Mucosa of rectum (tissue), 2 donors: Measurements from ENCODE around the gene STKLD1.

Experiments used
- H3K27ac ChIP-seq, 2 donors: one replicate each; pipeline ENCODE4 v1.7.0; 2013; ENCODE audit warnings: inconsistent platforms in 2 of 2, low read depth in 2 of 2, low read length in 2 of 2
- H3K27me3 ChIP-seq, 2 donors: one replicate each; pipeline ENCODE4 v1.7.0; 2013; ENCODE audit warnings: low read length in 2 of 2; ENCODE audit not compliant: control insufficient read depth in 2 of 2, insufficient read depth in 2 of 2
- H3K36me3 ChIP-seq, 2 donors: one replicate each; pipeline ENCODE4 v1.7.0; 2013; ENCODE audit warnings: low read length in 2 of 2; ENCODE audit not compliant: control insufficient read depth in 2 of 2, insufficient read depth in 2 of 2
- H3K4me1 ChIP-seq, 2 donors: one replicate each; pipeline ENCODE4 v1.7.0; 2013; ENCODE audit warnings: low read length in 2 of 2, mild to moderate bottlenecking in 1 of 2; ENCODE audit not compliant: control insufficient read depth in 2 of 2, insufficient read depth in 2 of 2
- H3K4me3 ChIP-seq, 2 donors: one replicate each; pipeline ENCODE4 v1.7.0; 2013; ENCODE audit warnings: low read length in 2 of 2
- H3K9ac ChIP-seq, 2 donors: one replicate each; pipeline ENCODE4 v1.7.0; 2013; ENCODE audit warnings: low read length in 2 of 2, low read depth in 1 of 2, mild to moderate bottlenecking in 1 of 2
- H3K9me3 ChIP-seq, 2 donors: one replicate each; pipeline ENCODE4 v1.7.0; 2013; ENCODE audit warnings: low read length in 2 of 2; ENCODE audit not compliant: control insufficient read depth in 2 of 2
- donor health status: healthy.
- donor health status: Normal muscosa, but diverticular disease.

Gene STKLD1

DNA sequence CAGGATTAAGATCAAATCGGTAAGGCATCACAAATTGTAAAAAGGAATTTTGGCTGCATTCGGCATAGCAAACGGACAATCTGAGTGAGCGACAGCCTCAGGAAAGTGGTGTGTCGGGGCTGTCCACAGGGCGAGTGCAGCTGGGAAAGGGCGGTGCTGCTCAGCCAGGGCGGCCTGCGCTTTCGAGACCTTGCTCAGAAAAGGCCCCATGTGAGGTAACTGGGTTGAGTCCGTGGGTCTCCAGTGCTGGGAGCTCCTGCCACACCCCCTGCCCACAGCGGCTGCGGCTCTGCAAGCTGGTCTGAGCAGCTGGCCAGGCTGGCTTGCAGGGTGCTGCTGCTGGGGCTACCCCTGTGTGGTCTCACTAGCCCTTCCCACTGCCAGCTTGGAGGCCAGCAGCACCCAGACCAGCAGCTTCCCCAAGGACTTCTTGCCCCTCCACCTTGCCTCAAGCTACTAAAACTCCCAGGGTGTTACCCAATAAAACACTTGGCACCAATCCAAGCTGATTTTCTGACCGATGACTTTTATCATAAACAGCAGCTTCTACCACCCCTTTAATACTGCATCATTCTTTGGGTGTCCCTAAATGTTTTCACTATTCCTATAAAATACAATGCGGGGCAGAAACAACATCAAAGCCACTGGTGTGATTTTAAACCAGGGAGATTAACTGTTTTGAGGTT, 13.7 kb upstream of the STKLD1 start:
- peaks cover 8% of the 10 kb centered on the region in 2 donors for H3K4me1 ChIP-seq
- no peak overlapping the region for H3K27ac ChIP-seq
- H3K9ac ChIP-seq, result no peak overlapping the region
- peaks cover 75 to 76% of the 10 kb centered on the region in 2 donors for H3K36me3 ChIP-seq
- no peak overlapping the region for H3K4me3 ChIP-seq
- H3K9me3 ChIP-seq, result no peaks in the 10 kb centered on the region
- no peaks in the 10 kb centered on the region for H3K27me3 ChIP-seq

DNA sequence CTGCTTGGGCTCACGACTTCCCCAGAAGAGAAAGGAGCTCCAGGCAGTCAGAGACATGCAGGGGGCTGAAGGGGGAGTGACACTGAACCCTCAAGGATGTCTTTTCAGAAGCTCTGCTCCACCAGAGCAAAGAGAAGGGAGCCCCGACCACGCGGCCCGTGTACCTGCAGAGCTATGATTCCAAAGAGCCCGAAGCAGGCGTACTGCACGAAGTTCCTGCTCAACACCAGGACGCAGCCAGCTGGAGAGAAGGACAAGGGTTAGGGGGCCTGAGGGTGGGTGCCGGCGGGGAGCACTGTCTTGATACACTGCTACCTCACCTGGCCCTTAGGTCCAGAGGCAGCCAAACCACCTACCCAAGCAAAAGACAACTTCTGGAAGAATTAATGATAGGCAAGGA, 9.7 kb upstream of the STKLD1 start:
- H3K36me3 ChIP-seq, result peaks cover 66 to 80% of the 10 kb centered on the region in 2 donors

DNA sequence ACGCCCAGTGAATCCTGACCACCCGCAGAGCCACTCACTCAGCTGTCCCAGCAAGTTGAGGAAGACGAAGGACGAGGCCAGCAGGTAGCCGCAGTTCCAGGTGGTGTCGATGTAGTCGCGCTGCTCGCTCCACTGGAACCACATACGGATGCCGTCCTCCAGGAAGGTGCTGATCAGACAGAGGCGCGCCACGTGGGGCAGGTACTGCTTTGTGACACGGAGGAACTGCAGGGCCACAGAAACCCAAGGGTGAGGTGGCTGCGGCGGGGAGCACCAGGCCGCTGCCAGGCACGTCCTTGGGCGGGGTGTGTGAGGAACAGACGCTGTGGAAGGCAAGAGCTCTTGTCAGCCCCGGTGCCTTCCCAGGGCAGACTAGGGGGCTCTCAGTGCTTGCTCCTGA, 8.9 kb upstream of the STKLD1 start:
- Histone ChIP-seq H3K27me3 (no peaks in the 10 kb centered on the region), H3K36me3 (peaks cover 58 to 79% of the 10 kb centered on the region in 2 donors), H3K27ac (no peak overlapping the region), H3K4me1 (peaks cover 38 to 43% of the 10 kb centered on the region in 2 donors), H3K9me3 (no peaks in the 10 kb centered on the region), H3K9ac (no peak overlapping the region), H3K4me3 (no peak overlapping the region)

More for the DNA sequence above, 9.7 kb upstream of the STKLD1 start:
- H3K27me3 ChIP-seq, result no peaks in the 10 kb centered on the region
- no peaks in the 10 kb centered on the region for H3K9me3 ChIP-seq
- H3K27ac ChIP-seq, result no peak overlapping the region
- H3K4me3 ChIP-seq, result no peak overlapping the region
- H3K9ac ChIP-seq, result no peak overlapping the region
- H3K4me1 ChIP-seq, result peaks cover 31 to 36% of the 10 kb centered on the region in 2 donors

DNA sequence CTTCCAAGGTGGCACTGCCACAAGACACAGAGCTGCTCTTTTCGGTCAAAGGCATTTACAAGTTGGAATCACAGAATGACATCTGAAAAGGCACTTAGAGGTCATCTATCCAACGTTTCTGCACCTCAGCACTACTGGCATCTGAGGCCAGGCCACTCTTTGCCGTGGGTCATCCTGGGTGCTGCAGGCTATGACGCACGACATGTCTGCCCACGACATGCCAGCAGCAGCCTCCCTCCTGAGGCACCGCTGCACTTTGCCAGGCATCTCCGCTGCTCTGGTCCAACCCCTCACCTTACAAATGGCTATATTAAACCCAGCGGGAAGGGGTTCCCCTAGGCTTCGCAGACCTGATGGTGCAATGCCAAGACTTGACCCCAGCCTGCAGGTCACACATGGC, 8.4 kb upstream of the STKLD1 start:
- Histone ChIP-seq H3K4me1 (peaks cover 41 to 48% of the 10 kb centered on the region in 2 donors), H3K36me3 (peaks cover 54 to 79% of the 10 kb centered on the region in 2 donors), H3K9ac (peak overlapping the region in 1 of 2 donors; percentile 36), H3K27ac (peak overlapping the region in 1 of 2 donors; percentile 52), H3K4me3 (peak overlapping the region; percentile 14 to 23), H3K9me3 (no peaks in the 10 kb centered on the region), H3K27me3 (no peaks in the 10 kb centered on the region)

DNA sequence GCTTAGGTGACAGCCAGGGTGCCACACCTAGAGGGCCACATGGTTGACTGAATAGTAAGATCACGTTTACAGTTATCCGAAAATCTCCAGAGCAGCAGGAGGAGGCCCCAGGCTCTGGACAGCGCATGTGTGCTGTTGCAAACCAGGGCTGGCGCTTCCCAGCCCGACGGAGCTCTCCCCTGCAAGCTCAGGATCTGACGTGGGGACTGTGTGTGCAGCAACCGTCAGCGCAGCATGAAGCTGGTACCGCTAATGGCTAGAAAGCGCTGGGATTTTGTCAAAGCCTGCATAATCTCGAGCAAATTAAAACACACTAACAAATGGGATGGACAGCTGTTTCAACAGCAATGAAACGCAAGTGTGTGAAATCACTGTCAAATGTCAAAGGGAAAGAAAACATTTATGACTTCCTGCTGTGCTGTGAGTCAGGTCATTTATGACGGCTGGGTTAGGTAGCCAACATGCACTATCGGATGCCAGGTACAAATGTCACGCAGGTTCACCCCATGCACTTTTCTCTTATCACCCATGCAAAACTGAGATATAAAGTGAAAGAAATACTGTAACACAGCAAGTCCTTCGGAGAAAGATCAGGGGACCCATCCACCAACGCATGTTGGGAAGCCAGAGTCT, 7.8 kb upstream of the STKLD1 start:
- H3K9ac ChIP-seq, result peak overlapping the region in 1 of 2 donors; percentile 36
- H3K27ac ChIP-seq, result peak overlapping the region; percentile 46 to 52
- H3K4me1 ChIP-seq, result peaks cover 42 to 50% of the 10 kb centered on the region in 2 donors
- peaks cover 50 to 77% of the 10 kb centered on the region in 2 donors for H3K36me3 ChIP-seq
- H3K27me3 ChIP-seq, result no peaks in the 10 kb centered on the region
- H3K9me3 ChIP-seq, result no peaks in the 10 kb centered on the region
- H3K4me3 ChIP-seq, result peak overlapping the region; percentile 14 to 45

DNA sequence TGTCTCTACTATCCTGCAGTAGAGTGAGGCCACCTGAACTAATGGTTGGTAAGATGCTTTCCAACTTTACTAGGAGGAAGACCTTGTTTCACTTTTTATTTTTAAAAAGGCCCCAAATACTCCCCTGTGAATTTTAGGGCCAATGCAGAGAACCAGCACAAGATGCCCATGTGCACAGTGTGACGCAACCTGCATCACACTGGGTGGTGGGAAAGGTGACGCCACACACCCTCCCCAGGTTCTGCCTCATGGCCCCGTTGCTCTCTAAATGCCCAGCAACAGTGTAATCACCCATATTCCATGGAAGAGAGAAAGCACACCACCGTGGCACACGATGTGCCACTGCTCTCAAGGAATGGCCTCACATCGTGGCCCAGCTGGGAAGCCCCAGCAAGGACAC, 6.7 kb upstream of the STKLD1 start:
- peaks cover 42 to 50% of the 10 kb centered on the region in 2 donors for H3K4me1 ChIP-seq
- H3K9ac ChIP-seq, result peak overlapping the region in 1 of 2 donors; percentile 45
- H3K9me3 ChIP-seq, result no peaks in the 10 kb centered on the region
- no peaks in the 10 kb centered on the region for H3K27me3 ChIP-seq
- peaks cover 40 to 68% of the 10 kb centered on the region in 2 donors for H3K36me3 ChIP-seq
- no peak overlapping the region for H3K4me3 ChIP-seq
- peak overlapping the region in 1 of 2 donors; percentile 48 for H3K27ac ChIP-seq

DNA sequence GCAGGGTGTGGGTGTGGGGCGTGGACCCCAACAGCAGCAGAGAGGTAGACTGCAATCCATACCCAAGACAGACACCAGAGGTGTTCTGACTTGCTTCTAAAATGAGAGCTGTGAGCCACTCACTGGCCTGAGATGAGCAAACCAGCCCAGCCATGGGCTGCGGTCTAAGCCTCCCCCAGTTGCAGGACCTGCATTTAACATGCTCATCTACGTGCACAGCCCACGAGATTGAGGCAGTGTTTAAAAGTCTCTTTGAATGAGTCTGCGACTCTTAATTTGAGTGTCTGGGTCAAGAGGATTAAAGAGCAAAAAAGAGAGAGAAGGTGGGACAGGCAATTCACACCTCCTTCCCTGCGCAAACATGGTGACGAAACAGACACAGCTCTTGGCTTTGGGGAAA, 6.2 kb upstream of the STKLD1 start:
- Histone ChIP-seq H3K4me1 (peaks cover 42 to 54% of the 10 kb centered on the region in 2 donors), H3K36me3 (peaks cover 36 to 64% of the 10 kb centered on the region in 2 donors), H3K9me3 (no peaks in the 10 kb centered on the region), H3K27ac (peak overlapping the region in 1 of 2 donors; percentile 48), H3K4me3 (no peak overlapping the region), H3K9ac (no peak overlapping the region), H3K27me3 (no peaks in the 10 kb centered on the region)

DNA sequence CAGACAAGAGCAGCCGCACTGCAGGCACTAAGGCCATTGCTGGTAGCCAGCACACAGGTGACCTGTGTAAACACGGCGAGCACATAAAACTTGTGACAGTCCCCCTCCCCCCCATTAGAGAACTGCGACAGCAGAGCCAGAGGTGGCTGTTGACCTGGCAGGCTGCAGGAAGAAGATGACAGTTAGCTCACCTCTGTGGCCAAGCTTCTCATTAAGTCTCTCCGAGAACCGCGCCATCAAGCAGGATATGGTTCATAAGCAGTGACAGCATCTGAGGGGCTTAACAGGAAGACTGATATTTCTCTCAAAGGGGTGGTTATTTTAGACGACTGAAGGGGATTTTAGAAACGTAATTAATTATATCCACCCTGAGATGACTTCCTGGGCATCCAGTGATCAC, 5.5 kb upstream of the STKLD1 start:
- Histone ChIP-seq H3K9me3 (no peaks in the 10 kb centered on the region), H3K27ac (peak overlapping the region; percentile 4 to 68), H3K9ac (peak overlapping the region in 1 of 2 donors; percentile 26), H3K36me3 (peaks cover 29 to 57% of the 10 kb centered on the region in 2 donors), H3K27me3 (no peaks in the 10 kb centered on the region), H3K4me3 (peak overlapping the region in 1 of 2 donors; percentile 17), H3K4me1 (peaks cover 42 to 56% of the 10 kb centered on the region in 2 donors)

DNA sequence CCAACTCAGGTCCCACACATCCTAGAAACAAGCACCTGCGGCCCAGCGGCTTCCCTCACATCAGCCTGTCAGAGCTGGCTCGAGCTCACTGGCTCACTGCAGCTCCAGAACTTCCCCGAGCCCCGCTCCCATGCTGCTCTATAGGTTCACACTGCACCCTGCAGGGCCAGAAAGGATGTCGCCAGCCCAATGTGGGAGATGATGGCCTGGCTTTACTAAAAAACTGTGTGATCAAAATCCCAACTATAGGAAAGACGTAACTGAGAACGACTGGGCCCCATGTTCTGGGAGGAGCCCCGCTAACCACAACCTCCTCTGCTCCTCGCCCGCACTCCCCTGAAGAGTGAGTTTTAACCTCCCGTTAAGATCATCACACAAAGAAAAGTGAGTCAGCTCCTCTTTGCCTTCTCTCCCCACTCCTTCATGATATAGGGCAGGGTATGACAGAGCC, 4.9 kb upstream of the STKLD1 start:
- Histone ChIP-seq H3K27me3 (no peaks in the 10 kb centered on the region), H3K27ac (peak overlapping the region; percentile 4 to 68), H3K9me3 (no peaks in the 10 kb centered on the region), H3K9ac (peak overlapping the region in 1 of 2 donors; percentile 26), H3K4me1 (peaks cover 42 to 56% of the 10 kb centered on the region in 2 donors), H3K4me3 (peak overlapping the region in 1 of 2 donors; percentile 37), H3K36me3 (peaks cover 23 to 51% of the 10 kb centered on the region in 2 donors)

DNA sequence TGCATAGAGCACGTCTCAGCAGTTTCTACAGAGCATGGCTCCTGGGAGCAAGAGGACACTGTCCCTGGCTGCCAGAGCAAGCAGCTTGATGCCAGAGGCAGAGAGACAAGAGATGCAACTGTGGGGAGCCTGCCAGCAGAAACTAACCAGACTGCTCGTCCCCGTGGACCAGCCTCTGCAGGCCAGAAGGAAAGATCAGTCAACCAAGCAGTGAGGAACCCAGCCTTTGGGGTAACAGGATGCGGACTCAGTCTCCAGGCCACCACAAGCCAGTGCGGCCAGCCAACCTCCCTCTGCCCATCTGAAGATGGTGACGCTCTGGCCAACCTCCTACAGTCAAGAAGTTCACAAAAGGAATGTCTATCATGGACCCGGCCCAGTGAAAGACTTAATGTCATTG, 4.0 kb upstream of the STKLD1 start:
- Histone ChIP-seq H3K36me3 (peaks cover 14 to 42% of the 10 kb centered on the region in 2 donors), H3K4me3 (peak overlapping the region in 1 of 2 donors; percentile 23), H3K27ac (no peak overlapping the region), H3K9ac (peak overlapping the region in 1 of 2 donors; percentile 2), H3K27me3 (no peaks in the 10 kb centered on the region), H3K4me1 (peaks cover 48 to 54% of the 10 kb centered on the region in 2 donors), H3K9me3 (no peaks in the 10 kb centered on the region)
